HS-27A (cell line): ENCODE data around the gene ATP6V0A4.
"Not testable (repeated sequence)": the region's sequence is repeated elsewhere in the genome, so short reads cannot be mapped to it uniquely, and the experiment has no call there.

Experiments used
- DNase-seq: peaks from one replicate; pipeline ENCODE4 v3.0.0-alpha.2; 2012; ENCODE audit warnings: low read depth, missing footprints

ATP6V0A4 gene

GRCh38 chr7:138700857-138701536, 97.0 kb downstream of the ATP6V0A4 start, which contains the start of gene SVOPL:
TSS of gene SVOPL (minus strand) at chr7:138701362. CDS start at chr7:138679045, 22,317 bp downstream.
- no peak for DNase-seq

GRCh38 chr7:138699661-138700060, 98.3 kb downstream of the ATP6V0A4 start:
- no peak for DNase-seq

- DNase-seq: no peak
Observed at GRCh38 chr7:138698281-138698680, 99.7 kb downstream of the ATP6V0A4 start.

GRCh38 chr7:138697535-138698182, 100.3 kb downstream of the ATP6V0A4 start:
- DNase-seq: no peak

- not testable (repeated sequence) for DNase-seq
Observed at GRCh38 chr7:138695776-138696175, 102.2 kb downstream of the ATP6V0A4 start.

- DNase-seq: no peak
Observed at GRCh38 chr7:138695106-138695505, 102.9 kb downstream of the ATP6V0A4 start.

GRCh38 chr7:138691178-138691577, 106.8 kb downstream of the ATP6V0A4 start:
- DNase-seq: no peak

GRCh38 chr7:138690495-138690894, 107.5 kb downstream of the ATP6V0A4 start:
- no peak for DNase-seq

GRCh38 chr7:138688037-138688436, 110.0 kb downstream of the ATP6V0A4 start:
- DNase-seq: not testable (repeated sequence)

- DNase-seq: no peak
Observed at GRCh38 chr7:138684340-138684739, 113.7 kb downstream of the ATP6V0A4 start.

- no peak for DNase-seq
Observed at GRCh38 chr7:138679793-138680192, 118.2 kb downstream of the ATP6V0A4 start.

- DNase-seq: no peak
Observed at GRCh38 chr7:138670594-138670993, 127.4 kb downstream of the ATP6V0A4 start.

GRCh38 chr7:138669364-138669763, 128.6 kb downstream of the ATP6V0A4 start:
- no peak for DNase-seq

- no peak for DNase-seq
Observed at GRCh38 chr7:138668946-138669345, 129.1 kb downstream of the ATP6V0A4 start.

- DNase-seq: no peak
Observed at GRCh38 chr7:138668229-138668596, 129.8 kb downstream of the ATP6V0A4 start.

- no peak for DNase-seq
Observed at GRCh38 chr7:138667535-138668228, 130.3 kb downstream of the ATP6V0A4 start.

- DNase-seq: no peak
Observed at GRCh38 chr7:138666385-138666784, 131.6 kb downstream of the ATP6V0A4 start.

GRCh38 chr7:138665669-138666140, 132.3 kb downstream of the ATP6V0A4 start:
- no peak for DNase-seq

GRCh38 chr7:138665249-138665648, 132.7 kb downstream of the ATP6V0A4 start:
- DNase-seq: no peak

- no peak for DNase-seq
Observed at GRCh38 chr7:138663725-138664710, 134.0 kb downstream of the ATP6V0A4 start.

- DNase-seq: no peak
Observed at GRCh38 chr7:138662991-138663320, 135.0 kb downstream of the ATP6V0A4 start.
